D341Med (cell line): ENCODE measurements around the gene MDC1.

Experiments used
- DNase-seq: peaks from one replicate; pipeline ENCODE4 v3.0.0; 2012; ENCODE audit warnings: low spot score

Gene MDC1

DNA sequence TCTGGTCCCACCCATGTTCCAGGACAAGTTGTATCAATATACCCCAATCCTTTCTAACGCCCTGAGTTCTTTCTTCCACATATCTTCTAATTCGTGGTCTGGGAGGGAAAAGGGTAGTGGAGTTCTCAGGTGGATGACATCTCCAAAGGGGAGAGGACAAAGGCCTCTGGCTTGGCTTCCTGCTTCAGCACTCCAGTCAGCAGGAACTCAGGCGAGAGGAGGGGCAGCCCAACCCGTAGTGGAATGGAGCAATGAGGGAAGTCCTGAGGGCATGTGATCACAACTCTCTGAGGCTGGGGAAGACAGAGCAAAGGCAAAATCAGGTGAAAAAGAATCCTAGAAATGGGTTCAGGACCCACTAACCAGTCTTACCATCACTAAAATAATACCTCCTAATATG is 16.7 kb downstream of the MDC1 start:
- DNase-seq = no peak

DNA sequence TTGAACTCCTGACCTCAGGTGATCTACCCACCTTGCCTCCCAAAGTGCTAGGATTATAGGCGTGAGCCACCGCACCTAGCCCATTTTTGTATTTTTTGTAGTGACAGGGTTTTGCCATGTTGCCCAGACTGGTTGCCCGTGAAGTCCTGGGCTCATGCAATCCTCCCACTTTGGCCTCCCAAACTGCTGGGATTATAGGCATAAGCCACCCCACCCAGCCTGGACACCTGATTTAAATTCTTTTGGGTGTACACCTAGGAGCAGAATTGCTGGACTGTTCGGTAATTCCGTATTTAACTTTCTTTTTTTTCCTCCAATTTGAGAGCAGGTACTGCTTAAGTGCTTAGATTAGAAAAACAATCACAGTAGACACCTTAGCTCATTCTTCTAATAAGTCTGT is 20.6 kb downstream of the MDC1 start:
- no peak for DNase-seq

DNA sequence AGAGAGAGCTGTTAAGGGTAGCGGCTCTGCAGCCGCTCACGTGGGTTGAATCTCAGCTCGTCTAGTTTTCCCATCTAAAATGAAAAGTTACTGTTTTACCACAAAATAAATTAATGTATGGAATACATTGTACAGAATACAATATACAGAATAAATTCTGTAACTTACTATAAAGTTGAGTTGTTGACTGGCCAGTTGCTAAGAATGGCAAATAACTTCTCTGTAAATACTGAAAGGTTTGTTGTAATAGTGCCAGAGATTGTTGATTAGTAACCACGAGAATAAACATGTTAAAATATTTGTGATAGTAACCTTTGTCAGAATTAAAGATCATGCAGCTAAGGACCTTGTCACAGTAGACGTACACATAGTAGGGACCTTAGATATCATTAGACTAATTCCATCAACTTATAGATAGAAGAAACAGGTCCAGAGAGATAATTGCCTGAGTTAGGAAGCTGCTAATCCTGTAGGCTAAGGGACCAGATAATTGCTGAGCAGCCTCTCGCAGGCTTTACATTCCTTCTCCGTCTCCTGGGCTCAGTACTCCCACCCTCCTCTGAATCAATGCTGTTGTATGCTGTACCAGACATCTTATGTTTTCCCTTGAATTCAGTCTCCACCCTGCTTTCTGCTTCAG is 25.8 kb downstream of the MDC1 start:
- DNase-seq = peak; percentile 70

DNA sequence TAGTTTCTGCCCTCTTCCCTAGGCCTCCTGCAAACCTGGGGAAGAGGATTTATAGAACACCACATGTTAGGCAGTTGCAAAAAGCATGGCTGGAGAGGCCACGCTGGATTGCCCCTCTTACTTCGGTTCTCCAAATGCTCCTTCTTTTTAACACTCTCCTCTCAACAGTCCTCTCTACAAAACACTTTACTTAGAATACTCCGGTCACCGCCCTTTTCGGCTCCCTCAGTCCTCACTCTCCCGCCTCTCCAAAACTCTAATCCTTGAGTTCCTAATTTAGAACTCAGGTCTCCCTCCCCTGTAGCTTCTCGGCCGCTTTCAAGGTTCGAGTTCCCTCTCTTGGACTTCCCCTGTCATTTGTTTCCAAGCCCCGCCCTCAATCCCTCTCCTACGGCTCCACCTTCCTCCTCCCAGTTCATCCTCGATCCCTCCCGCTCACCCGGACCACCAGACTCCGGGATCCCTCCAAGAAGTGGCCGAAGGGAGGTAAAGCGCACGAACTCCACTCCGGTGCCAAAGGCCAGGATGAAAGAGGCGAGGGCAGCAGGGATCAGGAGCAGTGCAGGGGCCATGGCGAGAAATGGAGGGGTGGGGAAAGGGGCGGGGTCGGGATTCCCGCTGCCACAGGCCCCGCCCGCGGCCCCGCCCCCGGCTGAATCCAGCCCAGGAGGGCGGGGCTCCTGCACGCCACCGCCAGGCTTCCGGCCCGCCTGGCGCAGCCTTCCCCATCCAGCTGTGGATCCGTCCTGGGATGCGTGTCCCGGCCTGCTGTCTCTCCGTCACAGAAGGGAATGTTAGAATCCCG is 26.5 kb downstream of the MDC1 start, which contains the start of gene NRM:
TSS of gene NRM (minus strand) at position 582 of the 805 bp plus-strand sequence. CDS start at position 572, 10 bp downstream.
- DNase-seq = peak; percentile 94

DNA sequence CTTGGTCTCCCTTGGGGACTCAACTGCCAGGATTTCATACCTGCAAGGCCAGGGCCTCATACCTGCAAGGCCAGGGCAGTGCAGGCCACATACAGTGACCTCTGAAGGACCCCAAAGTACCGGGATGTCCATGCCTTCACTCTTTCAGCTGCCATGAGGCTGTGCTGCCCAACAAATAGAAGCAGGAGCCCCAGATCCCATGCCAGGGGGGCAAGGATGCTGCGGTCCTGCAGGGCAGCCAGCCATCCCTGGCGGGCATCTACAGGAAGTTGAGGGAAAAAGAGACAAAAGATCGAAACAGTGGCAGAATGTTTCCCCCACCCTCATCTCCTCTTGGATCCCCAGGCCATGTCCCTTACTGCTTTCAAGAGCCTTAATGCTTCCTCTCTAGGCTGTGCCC is 27.1 kb downstream of the MDC1 start:
- no peak for DNase-seq

DNA sequence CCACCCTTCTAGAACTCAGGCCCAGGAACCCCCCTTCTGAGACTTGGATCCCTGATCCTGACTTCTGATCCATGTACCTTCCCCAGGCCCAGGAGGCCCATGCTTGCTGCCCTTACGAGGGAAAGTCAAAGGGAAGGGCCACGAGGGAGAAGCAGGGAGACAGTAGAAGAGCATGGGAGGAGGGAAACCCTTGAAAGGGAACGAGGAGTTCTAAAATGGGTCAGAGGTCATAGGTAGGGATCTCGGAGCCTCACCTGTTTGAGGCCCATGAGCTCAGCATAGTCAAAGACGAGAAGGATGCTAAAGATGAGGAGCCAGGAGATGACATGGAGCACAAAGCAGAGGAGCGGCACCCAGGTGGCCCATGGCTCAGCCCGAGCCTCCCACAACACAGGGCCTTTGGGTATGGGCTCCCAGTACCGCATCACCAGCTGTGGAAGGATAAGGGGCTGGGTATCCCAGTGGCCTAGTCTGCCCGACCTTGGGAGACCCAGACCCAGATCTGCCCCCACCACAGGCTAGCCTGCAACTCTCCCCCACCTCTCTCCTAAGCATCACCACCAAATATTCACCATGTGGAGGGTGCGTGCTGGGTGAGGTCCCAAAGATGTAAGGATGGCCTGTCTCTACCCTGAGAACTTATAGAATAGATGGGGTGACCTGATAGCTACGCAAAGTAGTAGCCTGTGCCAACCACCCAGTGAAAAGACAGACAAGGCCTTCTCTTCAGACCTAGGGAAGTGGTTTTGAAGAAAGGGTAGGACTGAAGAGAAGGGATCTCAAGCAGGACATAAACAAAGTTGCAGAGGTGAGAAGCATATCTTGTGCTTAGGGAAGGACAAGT is 27.8 kb downstream of the MDC1 start:
- no peak for DNase-seq

DNA sequence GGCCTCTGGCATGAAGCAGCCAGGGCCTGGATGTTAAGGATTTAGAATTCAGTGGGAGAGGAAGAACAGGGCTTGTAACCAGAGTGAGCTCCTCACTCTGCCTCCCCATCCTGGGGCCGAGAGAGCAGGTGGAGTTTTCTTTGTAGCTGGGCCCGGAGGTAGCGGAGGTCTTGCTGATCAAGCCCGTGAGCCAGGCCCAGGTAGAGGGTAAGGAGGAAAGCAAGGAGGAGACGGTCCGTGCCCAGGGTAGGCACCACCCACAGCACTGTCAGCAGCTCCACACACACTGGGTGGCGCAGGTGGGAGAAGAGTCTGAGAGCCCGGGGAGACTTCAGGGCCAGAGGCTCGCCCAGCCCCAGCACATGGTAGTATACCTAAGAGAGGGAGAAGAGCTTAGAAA is 28.5 kb downstream of the MDC1 start:
- DNase-seq = no peak

DNA sequence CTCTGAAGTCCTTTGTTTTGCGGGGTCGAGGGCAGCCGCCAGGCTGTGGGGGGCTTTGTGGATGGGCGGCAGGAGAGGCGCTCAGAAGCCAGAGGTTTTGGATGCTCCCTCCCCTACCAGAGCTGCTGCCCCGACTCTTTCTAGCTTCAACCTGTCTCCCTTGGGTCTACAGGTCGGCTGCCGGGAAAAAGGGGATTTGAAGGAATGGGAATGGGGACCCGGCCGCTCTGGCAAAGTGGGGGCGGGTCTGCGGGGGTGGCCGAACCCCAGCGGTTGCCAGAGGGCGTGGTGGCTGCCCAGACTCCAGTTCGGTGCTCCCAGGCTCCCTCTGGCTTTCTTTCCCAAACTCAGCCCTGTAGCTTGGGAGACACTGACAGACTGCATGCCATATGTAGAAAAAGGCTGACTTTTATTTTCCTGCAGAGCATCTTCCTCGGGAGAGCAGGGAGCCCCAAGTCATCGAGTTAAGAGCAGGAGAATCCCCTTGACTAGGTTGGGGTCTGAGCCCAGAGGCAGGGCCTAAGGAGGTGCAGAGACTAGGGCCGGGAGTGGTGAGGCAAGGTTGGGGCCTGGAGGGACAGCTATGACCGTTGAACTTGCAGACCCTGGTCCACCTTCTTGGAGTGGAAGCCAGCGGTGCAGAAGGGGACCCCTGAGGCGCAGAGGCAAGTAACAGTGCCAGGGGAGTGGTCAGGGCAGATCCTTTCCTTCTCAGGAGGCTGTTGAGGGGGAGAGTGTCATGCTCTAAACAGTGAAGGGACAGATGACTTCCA is 29.2 kb downstream of the MDC1 start:
- DNase-seq = no peak

DNA sequence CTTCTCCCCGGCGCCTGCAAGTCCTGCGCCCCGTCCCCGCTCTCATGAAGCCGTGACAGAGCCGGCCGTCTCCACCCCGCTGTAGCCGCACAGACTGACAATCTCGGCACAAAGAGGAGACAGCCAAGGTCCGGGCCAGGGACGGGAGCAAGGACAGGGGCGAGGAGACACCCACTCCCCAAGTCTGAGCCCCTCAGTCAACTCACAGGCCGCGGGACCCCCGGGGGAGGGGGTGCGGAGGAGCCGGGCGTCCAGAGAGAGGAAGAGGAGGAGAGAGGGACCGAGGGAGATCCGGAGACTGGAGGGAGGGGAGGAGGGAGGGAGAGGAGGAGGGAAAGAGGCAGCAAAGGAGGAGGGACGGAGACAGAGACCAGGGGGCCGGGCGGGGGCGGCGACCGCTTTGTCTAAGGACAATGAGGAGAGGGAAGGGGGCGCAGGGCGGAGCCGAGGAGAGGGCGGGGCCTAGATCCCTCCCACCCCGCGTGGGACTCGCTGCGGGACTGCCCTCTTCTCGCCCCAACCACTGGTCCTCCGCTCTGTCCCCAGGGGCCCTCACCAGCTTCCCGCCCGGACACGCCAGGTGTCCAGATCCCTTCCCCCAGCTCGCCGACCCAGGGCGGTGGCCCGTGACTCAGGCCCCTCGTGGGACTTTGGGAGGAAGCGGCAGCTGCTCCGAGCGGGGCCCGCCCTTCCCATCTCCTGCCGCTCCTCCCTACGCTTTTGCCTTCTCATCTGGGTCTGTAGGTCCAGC is 30.0 kb downstream of the MDC1 start:
- DNase-seq = peak; percentile 88

DNA sequence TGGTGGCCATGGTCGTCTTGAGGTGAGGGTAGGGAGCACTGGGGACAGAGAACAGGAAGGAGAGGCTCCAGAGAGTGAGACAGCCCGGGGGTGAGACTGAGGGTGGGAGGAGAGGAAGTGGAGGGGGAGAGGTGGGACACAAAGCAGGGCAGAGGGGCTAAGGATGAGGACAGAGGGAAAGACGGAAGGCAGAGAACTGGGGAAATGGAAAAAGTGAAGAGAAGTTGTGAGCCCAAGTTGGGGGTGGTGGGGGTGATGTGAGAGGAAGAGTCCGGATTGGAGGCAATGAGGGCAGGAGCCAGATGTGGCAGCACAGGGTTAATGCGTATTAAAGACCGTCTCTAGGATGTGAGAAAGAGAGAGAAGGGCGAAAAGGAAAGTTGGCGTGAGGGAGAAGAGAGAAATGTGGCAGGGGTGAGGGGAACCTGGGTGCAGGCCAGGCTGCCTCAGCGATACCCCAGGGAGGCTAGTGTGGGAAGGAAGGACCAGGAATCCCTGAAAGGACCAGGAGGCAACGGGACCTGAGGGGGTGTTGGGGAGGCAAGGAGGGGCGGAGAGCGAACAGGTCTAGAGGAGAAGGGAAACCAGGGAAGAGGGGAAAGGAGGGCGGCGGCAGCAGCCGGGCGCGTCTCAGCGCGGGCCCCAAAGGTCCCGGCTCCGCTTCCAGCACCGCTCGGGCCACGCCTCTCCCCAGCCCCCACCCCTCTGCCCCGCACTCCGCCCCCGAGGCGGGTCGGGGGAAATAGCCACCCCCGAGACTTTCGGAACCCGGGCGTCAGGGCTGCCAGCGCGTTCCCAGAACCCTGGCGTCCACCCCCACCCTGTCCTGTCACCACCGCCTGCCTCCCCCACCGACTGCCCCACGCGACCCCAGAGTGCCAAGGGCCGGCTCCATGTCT is 30.8 kb downstream of the MDC1 start, which contains the start of gene PPP1R18:
TSS of gene PPP1R18 (minus strand) at position 637 of the 899 bp plus-strand sequence. CDS start at position 10, 627 bp downstream.
- peak; percentile 74 for DNase-seq

DNA sequence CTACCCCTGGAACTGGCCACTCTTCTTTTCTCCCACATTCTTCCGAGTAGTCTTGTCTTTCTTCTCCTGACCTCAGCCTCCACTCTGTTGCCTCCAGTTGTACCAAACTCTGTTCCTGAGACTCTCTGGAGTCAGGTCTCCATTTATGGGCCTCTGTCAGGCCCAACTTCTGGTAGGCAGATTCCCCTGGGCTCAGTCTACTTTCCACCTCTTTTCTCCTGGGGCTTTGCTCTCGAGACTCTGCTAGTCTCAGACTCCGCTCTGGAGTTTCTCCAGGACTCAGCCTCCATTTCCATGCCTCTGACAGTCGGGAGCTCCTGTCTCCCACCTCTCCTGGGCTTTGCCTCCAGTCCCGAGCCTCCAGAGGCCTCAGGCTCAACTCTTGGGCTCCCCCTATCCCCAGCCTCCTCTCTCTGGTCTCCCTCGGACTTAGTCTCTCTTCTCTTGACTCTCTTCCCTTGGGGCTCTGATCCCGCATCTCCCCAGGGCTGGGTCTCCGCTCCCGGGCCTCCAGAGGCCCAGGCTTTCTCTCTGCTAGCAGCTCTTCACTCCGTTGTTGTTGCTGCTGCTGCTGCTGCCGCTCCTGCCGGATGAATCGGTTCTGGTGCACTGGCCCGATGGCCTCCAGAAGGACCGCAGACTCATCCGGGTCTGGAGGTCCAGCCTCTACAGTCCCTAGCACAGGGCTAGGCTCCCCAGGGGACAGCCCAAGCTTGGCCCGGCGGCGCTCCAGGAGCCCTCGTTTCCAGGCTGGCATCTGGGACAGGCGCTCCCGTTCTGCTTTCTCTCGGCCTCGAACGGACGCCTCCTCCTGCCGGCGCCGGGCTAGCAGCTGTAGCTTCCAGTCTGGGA is 31.7 kb downstream of the MDC1 start:
- no peak for DNase-seq

DNA sequence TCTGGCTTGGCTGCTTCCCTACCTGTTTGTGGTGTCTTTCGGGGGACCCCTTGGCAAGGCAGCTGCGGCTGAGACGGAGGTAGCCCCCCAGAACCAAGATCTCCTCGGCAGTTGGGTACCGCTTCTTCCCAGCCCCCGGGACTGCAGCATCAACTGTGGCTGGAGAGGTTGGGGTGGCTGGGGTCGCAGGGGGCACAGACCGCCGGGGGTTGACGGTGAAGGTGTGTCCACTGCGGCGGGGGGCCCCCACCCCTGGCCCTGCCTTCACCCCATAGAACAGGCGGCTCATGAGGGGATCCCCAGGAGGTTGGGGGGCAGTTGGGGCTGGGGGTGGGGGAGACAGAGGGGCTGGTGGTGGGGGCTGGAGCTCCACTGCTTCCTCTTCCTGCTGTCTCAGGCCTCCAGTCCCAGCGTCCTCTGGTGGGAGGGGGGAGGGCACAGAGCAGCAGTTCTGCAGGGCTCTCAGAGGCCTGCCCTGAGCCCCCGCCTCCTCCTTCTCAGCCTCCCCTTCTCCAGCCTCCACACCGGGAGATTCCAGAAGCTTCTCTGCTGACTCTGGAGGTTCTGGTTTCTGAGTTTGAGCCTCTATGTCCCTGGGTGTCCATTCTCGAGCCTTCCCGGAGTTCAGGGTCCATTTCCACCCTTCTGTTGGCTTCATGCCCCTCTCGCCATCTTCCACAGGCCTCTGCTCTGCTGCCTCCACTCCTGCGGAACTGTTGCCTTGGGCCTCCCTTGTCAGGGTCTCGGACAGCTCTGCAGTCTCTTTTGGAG is 32.5 kb downstream of the MDC1 start:
- DNase-seq = no peak

DNA sequence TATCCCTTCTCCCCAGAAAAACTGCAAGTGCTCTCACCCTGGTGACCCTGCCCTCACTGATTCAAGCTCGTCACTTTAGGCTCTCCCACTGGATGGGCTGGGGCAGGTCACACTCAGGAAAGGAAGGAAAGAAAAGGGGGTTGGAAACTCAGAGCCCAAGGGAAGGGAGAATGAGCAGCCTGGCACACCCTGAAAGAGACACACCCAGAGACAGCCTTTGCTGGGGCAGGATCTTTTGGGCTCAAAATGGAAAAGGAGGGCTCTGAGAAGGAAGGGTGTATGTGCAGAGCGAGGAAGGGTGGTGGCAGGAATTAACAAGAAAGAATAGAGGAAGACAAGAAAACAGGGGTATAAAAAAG is 33.1 kb downstream of the MDC1 start:
- no peak for DNase-seq

DNA sequence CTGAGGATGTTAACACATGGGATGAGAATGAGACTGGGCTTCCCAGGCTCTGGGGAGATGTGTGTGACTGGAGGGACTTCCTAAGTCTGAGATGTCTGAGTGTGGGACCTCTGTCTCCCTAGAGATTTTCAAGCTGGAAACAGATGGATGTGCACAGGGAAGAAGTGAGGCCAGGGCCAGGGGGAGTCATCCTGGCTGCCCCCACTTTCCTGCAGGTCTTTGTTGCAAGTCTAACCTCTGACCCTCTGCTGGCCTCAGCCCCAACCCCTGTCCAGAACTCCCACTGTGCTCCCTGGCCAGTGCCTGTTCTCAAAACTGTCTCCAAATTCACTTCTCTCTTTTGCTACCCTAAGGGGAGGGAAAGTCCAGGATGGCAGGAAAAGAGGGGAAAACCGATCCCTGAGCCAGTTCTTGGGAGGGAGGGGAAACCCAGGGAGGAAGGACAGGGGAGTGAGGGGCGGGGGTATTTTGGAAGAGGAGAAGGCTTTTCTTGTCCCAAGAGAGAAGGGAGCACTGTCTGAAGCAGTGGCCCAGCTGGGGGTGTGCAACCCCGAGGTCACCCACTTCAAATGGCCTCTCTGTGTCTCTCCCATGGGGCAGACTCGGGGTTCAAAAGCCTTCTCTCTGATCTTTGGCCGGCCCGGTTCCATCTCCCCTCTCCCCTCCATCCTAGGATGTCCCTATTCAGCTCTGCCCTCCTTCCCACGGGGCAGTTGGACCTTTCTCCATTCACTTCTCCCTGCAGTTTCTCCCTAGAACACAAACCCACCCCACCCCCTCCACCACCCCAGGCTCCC is 33.7 kb downstream of the MDC1 start:
- DNase-seq = no peak

DNA sequence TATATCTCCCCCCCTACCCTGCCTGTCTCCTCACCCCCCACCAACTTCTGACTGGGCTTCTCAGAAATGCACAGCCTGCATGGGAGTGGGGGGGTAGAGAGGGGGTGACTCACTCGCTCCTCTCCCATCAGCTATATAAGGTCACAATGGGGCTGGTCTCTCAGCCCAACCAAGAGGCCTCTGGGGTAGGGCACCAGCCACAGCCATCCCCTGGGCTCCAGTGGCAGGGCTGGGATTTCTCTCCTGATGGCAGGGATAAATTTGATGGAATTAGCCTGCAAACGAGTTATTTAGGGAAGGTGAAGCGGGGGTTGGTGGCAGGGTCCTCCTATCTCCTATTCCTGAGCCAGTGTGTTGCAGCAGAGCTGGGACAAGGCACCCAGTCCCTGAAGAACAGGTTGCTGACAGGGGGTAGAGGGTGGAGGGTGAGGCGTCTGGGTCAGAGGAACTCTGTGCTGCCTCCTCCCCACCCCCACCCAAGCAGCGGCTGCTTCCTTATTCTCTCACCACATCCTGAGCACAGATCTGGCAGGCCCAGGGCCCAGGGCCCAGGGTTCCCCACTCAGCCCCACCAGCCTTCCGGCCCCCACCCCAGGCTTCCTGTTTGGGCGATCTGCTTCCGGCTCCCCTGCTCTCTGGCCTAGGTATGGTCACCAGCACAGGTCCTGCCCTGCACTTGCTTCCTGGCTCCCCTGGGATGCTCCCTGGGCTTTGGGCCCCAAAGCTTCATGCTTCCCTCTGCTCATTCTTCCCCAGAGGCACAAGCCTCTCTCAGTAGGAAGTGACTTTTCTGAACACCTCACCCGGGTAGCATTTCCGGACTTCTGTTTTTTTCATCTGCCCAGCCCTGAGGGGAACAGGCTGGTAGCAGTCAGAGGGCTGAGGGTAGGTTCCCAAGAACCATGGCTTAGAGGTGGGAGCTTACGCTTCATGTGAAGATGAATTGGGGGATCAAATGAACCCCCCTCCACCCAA is 34.7 kb downstream of the MDC1 start:
- DNase-seq = no peak

DNA sequence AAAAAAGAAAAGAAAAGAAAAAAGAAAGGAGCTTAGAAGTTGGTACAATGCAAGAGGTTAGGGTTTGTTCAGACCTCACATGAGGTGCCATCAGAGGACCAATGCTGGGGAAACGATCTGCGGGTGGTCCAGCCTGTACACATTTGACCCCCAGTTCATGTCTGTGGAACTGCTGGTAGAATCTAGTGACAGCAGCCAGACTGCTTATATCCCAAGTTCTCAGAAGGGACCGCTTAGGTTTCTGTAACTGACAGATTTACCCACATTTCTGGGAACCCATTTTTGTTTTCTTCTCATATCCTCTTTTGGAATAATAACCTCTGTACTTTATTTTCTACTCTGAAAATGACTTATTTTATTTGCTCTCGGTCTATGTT is 35.3 kb downstream of the MDC1 start:
- DNase-seq = no peak
